ENCODE results near the gene CREB5.

The CREB5 gene

GRCh38 chr7:28705350-28705749 is 293.0 kb downstream of the CREB5 start:
- no peak for DNase-seq (ENCODE audit: low read depth in 1 of 2, low spot score in 1 of 2)

DNA sequence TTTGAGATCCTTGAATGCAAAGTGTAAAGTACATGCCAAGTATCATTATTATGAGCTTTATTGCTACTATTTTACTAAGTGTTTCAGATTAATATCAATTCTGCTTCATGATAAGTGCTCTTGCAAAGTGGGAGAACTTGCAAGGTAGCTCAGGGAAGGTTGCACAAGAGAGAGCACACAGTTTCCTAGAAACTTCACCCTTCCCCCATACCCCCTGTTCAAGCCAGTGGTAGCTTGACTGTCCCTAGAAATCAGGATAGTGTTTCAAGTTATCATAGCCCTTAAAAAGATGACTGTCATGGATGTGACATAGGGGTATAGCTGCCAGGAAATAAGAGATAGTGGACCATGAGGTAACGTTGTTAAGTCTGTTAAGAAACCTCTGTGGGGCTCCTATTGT is 294.3 kb downstream of the CREB5 start:
- no peak for DNase-seq (ENCODE audit: low read depth in 1 of 2, low spot score in 1 of 2)

DNA sequence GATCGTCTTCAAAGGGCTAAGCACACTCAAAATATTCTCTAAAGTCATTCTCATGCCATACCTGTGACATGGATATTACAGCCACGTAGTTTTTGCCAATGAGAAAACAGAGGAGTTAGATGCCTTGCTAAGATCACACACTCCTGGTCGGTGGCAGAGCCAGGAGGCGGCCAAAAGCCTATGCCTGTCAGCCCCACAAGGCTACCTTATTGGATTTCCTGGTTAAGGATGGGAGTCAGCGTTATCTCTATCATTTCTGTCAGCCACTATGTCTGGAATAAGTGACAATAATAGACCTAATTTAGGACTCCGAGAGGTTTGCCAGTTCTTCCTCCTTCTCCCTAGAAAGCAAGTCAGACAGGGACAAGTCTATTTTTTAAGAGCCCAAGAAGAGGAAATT is 295.0 kb downstream of the CREB5 start:
- DNase-seq (ENCODE audit: low read depth in 1 of 2, low spot score in 1 of 2), result no peak

- DNase-seq (ENCODE audit: low read depth in 1 of 2, low spot score in 1 of 2), result no peak
Measured at GRCh38 chr7:28708033-28708951, 296.0 kb downstream of the CREB5 start.

DNA sequence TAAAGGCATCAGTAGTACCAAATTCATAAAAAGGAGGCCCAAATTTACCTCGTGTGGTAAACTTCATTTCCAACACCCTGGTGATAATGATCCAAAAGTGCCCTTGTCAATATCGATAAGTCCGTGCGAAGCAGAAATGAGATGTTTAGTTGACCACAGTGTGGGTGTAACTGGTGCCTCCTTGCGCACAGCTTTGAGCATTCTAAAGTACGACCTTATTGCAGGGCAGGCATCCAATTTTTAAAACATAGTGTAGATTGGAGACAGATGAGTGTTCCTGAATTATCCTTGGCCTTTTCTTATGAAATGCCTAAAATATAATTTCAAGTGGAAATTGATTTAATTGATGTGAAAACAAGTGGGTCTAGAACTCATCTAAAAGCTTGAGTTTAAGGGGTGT is 297.4 kb downstream of the CREB5 start:
- DNase-seq (ENCODE audit: low read depth in 1 of 2, low spot score in 1 of 2), result no peak

GRCh38 chr7:28711114-28711513 is 298.8 kb downstream of the CREB5 start:
- DNase-seq (ENCODE audit: low read depth in 1 of 2, low spot score in 1 of 2), result no peak

DNA sequence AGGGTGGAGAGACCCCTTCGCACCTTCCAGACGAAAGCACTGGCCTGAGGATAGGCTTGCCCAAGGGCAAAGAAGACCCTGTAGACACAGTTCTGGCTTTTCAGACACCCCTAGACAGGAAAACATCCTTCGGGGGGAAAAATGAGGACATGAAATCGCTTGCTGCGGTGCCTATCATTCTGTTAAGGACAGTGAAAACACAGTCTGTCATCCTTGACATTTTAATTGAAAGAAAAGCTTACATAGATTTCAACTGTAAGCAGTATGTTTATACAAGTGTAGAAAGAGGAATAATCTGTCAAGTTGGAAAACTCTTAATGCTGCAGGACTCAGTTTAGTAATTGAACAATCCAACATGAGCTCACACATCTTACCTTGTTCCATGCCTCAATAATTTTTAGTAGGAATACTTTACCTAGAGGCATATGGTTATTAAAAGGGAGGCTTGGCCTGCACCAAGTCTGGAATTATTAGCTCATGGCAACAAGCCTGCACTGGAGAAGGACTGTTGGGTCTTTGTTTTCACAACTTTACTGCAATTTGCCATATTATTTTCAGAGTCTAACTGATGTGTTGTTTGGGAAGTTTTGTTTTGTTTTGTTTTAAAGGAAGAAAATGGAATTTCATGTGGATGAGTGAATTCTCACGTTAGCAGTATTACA is 302.3 kb downstream of the CREB5 start:
- no peak for DNase-seq (ENCODE audit: low read depth in 1 of 2, low spot score in 1 of 2)

GRCh38 chr7:28717445-28718054 is 305.2 kb downstream of the CREB5 start:
- no peak for DNase-seq (ENCODE audit: low read depth in 1 of 2, low spot score in 1 of 2)

DNA sequence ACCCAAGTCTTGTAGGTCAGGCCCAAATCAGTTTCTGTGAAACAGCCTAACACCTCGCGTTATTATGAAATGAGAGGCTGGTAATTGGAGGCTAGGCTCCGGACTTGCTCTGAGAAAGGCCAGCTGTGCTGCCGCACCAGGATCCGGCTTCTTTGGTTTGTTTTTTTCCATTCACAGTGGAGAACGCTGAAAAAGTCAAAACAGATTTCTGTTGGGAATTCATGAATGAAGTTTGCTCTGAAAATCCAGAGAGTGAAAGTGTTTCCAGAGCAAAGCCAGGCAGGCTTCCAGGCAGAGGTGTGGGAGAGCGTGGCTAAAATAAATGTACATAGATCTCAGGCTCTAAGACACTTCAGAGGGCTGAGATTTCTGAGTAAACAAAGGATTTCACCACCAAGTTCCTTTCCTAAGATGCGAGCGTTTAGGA is 305.8 kb downstream of the CREB5 start:
- no peak for DNase-seq (ENCODE audit: low read depth in 1 of 2, low spot score in 1 of 2)

DNA sequence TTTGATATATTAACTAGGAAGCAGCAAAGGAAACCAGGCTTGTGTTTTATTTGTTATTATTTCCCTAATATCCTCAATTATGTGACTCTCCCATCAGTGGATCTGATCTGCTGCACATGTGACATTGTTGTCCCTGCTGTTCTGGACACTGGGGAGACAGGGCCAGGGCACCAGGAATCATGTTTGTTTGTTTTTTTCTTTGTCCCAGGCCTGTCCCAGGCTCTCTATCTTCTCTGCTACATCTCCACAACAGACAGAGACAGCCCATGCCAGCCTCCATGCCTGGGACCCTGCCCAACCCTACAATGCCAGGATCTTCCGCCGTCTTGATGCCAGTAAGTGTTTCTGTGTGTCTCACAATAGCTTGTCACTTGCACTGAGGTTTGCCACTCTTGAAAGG is 306.2 kb downstream of the CREB5 start:
- DNase-seq (ENCODE audit: low read depth in 1 of 2, low spot score in 1 of 2), result no peak

DNA sequence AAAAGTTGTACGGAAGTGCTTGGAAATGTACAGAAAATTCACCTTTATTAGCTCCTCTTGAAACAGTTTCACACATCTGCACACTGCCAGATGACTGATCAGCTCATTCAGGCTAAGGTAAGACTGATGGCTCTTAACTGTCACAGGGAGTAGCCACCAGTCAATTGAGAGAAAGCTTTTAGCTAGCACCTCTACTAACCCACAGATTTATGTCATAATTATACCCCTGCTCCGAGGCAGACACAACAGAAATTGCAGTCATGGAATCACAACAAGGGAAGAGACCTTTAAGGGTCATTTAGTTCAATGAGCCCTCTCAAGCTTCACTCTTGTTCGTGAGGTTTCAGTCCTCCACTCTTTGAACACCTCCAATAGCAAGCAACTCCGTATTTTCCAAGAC is 310.4 kb downstream of the CREB5 start:
- DNase-seq (ENCODE audit: low read depth in 1 of 2, low spot score in 1 of 2), result no peak

DNA sequence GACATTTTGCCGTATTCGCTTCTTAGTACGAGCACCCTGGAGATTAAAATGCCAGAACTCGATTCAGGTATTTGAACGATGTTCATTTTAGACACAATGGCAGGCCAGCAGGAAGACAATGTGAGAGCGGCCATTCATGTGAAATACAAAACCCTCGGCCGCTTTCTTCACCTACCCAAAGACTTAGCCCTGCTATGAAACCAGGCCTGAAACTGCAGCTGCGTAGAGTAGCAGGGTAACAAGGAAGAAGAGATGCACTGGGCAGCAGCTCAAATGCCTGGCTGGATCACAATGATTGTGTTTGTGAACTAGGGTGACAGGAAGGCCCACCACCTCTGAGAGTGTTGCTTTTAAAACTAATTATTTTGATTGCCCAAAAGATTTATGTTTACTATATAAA is 311.0 kb downstream of the CREB5 start:
- no peak for DNase-seq (ENCODE audit: low read depth in 1 of 2, low spot score in 1 of 2)

- no peak for DNase-seq (ENCODE audit: low read depth in 1 of 2, low spot score in 1 of 2)
Measured at GRCh38 chr7:28724563-28724962, 312.2 kb downstream of the CREB5 start.

GRCh38 chr7:28725045-28725642 is 312.8 kb downstream of the CREB5 start:
- no peak for DNase-seq (ENCODE audit: low read depth in 1 of 2, low spot score in 1 of 2)

DNA sequence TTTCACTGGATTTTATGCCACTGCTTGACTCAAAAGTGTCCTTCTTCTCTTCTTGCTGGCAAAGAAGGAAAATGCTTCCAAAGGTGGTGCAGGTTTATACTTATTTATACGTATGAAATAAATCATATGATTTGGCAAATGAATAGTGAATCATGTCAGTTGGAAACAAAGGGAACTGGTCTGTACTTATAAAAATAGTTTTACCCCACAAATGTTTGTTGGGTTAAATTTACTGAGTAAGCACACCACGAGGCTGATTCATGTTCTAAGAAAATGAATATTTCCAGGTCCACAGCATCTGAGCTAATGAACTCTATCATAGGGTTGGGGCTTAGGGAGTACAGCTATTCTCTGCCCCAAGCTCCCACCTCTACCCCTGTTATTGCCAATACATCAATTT is 313.6 kb downstream of the CREB5 start:
- no peak for DNase-seq (ENCODE audit: low read depth in 1 of 2, low spot score in 1 of 2)

DNA sequence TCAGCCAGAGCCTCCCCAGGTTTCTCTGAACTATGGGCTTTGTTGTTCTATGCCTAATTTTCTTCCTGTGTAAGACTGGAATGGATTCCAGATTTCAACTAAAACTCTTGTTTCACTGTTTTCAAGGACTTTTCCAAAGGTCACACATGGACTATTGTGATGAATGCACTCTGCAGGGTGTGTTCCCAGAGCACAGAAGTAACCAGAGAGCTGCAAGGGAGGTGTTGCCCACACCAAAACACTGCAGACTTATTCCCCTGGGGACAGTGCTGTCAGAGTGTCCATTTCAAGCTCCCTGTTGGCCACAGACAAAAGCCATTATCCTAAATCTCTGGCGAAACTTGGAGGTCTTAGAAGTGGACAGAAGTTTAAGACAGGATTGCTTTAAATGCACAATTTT is 314.2 kb downstream of the CREB5 start:
- DNase-seq (ENCODE audit: low read depth in 1 of 2, low spot score in 1 of 2), result no peak

DNA sequence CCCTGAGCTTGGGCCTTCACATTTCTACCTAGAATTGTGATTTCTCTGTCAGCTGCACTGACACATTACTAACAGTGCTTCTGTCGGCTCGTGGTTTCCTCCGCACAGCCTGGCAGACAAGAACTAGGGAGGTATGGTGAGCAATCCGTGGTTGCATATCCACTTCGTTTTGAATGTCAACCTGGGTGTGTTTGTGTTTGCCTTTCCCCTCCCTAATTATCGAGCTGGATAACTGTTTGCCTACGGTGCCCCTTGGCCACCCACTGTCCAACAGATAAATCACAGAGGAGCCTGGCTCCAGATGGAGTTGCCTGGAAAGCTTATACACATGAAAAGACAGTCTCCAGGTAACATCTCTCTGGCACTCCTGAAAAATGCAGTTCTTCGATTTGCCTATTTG is 317.0 kb downstream of the CREB5 start:
- no peak for DNase-seq (ENCODE audit: low read depth in 1 of 2, low spot score in 1 of 2)

GRCh38 chr7:28729727-28730126 is 317.4 kb downstream of the CREB5 start:
- no peak for DNase-seq (ENCODE audit: low read depth in 1 of 2, low spot score in 1 of 2)

- DNase-seq (ENCODE audit: low read depth in 1 of 2, low spot score in 1 of 2), result no peak
Measured at GRCh38 chr7:28731092-28731658, 318.9 kb downstream of the CREB5 start.

DNA sequence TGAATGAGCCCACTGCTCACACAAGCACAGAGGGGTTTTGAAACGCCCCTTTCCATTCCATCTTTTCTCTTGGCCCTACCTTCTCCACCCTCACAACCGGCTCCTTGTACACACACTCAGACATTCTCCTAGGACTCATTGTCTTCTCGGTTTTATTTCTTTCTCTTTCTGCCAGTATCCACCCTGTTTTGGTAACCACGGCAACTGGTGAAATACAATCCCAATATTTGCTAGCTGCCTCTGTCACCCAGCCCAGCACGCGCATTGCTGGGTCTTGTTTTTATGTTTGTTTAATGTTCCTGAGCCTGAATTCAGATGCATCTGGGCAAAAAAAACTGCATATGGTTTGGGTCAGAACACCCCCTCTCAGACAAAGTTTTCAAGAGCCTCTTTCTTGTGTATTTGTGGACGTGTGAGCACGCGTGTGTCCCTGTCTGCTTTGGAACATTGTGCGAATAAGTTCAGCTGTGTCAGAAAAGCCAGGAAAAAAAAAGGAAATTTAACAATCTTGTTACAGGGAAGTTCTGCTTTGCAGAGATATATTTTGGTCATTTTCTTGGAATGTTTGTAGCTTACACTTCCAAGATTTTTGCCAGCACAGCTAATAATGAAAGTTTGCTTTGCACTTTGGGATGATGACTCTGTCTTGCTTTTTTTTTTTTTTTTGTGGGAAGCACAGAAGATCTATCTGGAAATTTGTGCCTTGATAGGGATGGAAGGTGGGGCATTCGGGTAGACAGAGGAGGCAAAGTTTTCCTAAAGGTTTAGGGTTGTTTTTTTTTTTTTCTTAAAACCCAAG is 320.0 kb downstream of the CREB5 start:
- DNase-seq (ENCODE audit: low read depth in 1 of 2, low spot score in 1 of 2), result no peak

GRCh38 chr7:28733035-28733434 is 320.7 kb downstream of the CREB5 start:
- DNase-seq (ENCODE audit: low read depth in 1 of 2, low spot score in 1 of 2), result no peak

All from stimulated activated CD4-positive, alpha-beta T cell treated with anti-CD3 and anti-CD28 coated beads, Interleukin-15, amount 100 ng/mL, for 1 hour (primary cell).